Measurements from ENCODE around the gene NELFA. TPM values are rescaled to one million over a fixed set of nuclear protein-coding genes. Genes with fewer than 3 reads are reported as not detected.
A peak's percentile ranks its signal among the peaks of the same experiment; 100 is the strongest.

Gene NELFA
- total RNA-seq, 1 donor from 2014 or later, result 15.5 TPM

DNA sequence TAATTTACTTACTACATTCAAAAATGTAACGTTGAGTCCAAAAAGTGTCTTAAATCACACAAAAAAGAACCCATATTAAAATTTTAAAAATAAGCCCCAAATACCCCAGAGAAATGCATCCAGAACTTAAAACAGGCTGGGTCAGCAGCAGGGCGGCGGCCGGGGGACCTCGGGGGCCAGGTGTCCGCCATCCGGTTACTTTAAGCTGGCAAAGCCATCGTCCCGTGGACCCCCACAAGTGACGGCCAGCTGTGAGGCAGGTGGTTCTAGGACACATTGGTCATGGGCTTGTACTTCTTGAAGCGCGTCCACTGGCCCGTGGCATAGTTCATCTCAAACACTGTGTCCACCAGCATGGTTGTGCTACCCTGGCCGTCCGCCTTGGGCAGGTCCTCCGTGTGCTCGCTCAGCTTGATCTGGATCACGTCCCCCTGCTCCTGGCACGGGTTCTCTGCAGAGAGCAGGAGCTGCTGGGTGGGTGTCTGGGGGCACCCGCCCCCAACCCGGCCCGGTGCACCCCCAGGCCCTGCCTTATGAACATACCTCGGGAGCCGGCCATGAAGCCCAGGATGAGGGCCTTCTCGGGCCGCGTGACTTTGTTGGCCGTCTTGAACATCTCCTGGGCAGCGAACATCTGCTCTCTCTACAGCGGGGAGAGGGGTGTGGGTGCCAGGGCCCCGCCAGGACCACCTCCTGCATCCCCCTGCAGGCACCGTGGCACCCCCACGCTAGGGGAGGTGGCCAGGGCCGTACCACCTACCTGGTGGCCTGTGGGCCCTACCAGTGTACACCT is 25.5 kb downstream of the NELFA start:
- DNase-seq (ENCODE audit: low spot score), result peak; percentile 81

GRCh38 chr4:1982124-1983052 is 26.4 kb downstream of the NELFA start:
- no peak for DNase-seq (ENCODE audit: low spot score)

DNA sequence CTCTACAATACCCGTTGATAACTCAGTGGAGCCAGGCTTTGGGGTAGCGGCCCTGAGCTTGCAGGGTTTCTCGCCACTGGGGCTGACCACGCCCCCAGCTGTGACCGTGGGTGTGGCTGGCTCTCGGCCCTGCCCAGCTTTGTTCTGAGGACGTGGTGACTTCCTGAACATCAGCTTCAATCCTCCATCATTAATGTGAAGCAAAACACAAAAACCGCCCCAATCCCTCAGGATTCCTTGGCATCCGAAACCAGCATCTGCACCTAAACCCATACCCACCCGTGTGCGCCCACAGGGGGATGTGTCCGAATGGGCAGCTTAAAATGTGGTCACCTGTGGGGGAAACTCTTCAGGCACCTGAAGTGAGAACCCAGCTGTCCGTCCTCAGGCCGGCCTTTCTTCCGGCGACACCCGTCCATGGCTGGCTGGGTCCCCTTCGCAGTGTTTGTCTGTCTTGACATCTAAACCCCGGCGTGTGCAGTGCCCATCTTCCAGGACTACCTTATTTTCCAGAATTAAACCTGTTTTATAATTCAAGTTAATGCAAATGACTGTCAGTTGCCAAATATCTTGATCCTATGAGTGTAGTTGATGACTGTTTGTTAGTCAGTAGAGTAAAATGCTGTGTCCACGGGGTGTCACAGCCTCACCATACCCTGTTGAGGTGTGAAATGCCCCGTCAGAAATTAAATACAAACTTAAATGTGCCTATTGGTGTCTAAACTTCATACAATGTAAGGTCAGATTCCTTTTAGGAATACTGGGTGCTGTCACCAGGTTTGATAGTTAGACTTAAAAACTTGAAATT is 27.3 kb downstream of the NELFA start:
- peak; percentile 76 for DNase-seq (ENCODE audit: low spot score)

- peak; percentile 80 for DNase-seq (ENCODE audit: low spot score)
These were observed 28.2 kb downstream of the NELFA start for GRCh38 chr4:1980561-1981041.

- peak; percentile 78 for DNase-seq (ENCODE audit: low spot score)
These were observed 29.1 kb downstream of the NELFA start for GRCh38 chr4:1979477-1980196.

GRCh38 chr4:1978741-1979476 is 29.9 kb downstream of the NELFA start:
- peak; percentile 88 for DNase-seq (ENCODE audit: low spot score)

- peak; percentile 69 for DNase-seq (ENCODE audit: low spot score)
These were observed 30.5 kb downstream of the NELFA start for GRCh38 chr4:1978226-1978625.

- DNase-seq (ENCODE audit: low spot score), result peak; percentile 72
These were observed 32.1 kb downstream of the NELFA start for GRCh38 chr4:1976416-1977352.

DNA sequence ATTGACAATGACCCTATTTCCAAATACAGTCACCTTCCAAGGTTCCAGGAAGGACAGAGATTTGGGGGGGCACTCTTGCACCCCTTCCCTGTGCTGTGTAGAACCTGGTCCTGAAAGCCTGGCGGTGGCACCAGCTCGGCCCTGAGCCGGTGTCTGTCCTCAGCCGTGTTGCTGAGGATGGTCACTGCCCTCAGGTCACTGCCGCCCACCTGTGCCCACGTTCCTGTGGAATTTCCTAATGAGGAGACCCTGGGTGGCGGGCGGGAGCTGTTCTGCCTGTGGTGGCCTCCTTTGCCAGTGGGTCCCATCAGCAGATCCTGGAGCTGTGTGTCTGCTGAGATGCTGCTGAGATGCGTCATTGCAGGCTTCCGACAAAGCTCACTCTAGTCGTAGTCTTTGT is 32.9 kb downstream of the NELFA start:
- peak; percentile 57 for DNase-seq (ENCODE audit: low spot score)

DNA sequence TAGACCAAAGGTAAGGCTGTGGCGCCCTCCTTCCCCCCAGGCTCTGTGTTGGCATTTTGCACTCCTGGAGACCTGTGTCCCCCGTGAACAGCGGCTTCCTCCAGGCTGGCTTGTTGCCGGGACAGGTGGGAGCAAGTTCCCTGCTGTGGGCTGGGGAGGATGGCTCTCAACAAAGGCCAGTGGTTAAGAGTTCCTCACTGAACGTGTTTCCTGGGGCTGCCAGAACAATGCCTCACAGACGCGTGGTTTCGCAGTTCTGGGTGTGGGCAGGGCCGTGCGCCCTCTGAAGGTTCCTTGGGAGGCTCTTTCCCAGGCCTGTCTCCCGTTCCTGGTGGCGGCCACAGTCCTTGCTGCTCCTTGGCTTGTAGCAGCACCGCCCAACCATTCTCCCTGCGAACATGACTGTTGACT is 33.4 kb downstream of the NELFA start:
- DNase-seq (ENCODE audit: low spot score), result peak; percentile 72

DNA sequence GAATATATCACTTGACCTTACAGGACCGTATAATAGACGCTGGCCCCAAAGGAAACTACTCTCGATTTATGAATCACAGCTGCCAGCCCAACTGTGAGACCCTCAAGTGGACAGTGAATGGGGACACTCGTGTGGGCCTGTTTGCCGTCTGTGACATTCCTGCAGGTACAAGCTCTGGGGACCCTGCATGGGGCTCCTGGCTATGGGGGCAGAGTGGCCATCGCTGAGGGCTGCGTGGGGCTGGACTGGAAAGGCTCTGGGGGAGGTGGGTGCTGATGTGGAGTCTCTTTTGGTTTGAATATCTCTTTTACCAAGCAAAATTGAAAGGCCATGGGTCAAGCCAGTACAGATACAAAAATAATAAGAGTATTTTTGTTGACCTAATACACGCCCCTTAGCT is 33.9 kb downstream of the NELFA start:
- peak; percentile 62 for DNase-seq (ENCODE audit: low spot score)

DNA sequence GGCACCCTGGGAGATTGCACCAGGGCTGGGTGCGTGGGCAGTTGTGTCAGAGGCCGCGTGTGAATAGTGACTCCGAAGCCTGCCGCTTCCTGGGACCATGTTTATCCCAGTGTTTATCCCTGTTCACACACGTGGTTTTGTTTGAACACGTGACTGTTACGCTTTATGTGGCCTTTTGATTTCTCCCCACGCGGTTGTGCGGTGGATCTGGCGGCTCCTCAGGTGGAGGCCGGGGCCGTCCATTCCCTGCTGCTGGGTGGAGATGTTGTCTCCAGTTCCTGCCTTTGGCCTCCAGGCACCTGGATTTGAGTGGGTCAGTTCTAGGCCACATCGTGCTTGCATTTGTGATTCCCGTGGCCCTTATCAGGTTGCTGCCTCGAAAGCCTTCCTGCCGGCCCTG is 35.1 kb downstream of the NELFA start:
- no peak for DNase-seq (ENCODE audit: low spot score)

- no peak for DNase-seq (ENCODE audit: low spot score)
These were observed 35.6 kb downstream of the NELFA start for GRCh38 chr4:1973218-1973617.

- no peak for DNase-seq (ENCODE audit: low spot score)
These were observed 36.4 kb downstream of the NELFA start for GRCh38 chr4:1972414-1972813.

GRCh38 chr4:1971456-1972200 is 37.1 kb downstream of the NELFA start:
- DNase-seq (ENCODE audit: low spot score), result no peak

DNA sequence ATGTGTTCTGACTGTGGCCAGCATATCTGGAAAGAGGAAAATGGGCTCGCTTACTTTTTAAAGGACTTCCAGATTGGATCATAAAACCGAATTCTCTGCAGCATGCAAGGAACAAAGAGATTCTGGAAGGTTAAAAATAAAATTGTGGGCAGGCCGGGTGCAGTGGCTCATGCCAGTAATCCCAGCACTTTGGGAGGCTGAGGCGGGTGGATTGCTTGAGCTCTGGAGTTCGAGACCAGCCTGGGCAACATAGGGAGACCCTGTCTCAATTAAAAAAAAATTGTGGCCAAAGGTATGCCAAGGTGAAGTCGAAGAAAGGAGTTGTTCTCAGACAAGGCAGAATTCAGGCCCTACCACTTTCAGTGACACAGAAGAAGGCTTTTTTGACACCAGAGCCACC is 37.8 kb downstream of the NELFA start:
- DNase-seq (ENCODE audit: low spot score), result no peak

DNA sequence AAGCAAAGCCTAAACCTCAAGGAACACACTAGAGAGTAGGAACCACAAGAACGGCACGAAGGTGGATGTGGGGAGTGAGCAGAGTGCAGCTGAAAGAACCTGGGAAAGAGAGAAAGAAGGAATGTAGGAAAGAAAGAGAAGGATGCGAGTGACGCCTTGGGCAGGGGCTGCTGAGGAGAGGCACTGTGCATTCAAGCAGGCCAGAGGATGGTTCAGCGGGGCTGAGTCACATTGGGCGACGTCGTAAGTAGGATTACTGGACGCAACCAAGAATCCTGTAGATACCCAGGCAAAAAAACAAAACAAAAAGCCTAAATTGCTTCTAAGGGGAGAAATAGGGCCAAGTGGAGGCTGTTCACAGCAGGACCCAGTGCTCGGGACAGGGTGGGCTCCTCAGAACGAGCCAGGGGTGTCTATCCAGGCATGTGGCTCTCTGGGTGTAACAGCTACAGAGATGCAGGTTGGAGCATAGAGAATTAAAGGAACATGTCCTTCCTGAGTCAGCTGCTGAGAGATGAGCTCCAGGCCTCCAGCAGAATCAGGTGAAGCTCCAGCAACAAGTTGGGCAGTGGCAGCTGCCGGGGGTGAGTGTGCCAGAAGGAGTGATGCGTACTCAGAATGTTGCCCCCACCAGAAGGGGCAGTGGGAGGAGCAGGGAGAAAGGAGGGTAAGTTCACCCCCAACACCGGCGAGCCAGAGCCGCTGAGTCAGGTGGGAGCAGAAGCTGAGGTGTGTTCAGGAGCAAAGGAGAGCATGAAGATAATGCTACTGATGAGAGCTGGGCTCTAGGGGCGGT is 38.6 kb downstream of the NELFA start:
- DNase-seq (ENCODE audit: low spot score), result no peak

Data from mesenteric fat pad (tissue), 1 donor.